B cell (primary cell): ENCODE results near the gene TRABD. TPM values are rescaled to one million over a fixed set of nuclear protein-coding genes. Genes with fewer than 3 reads are reported as not detected.
"Not testable (repeated sequence)": the region's sequence is repeated elsewhere in the genome, so short reads cannot be mapped to it uniquely, and the experiment has no call there.

Experiments
- ATAC-seq: fragments of 200-7000 bp; cut with Tn5 transposase; one replicate; pipeline ENCODE4 v1.10.0; 2021; ENCODE audit warnings: low read depth, mild to moderate bottlenecking, moderate number of reproducible peaks, moderate library complexity
- CTCF ChIA-PET: fragments of 350-600 bp; sonication (Branson Sonifier 250); formaldehyde crosslinking; loops from one replicate; lab custom pipeline; 2021; ENCODE audit warnings: antibody characterized with exemption, inconsistent platforms; lab: Charles Lee
- POLR2A ChIA-PET: fragments of 350-600 bp; sonication (Branson Sonifier 250); formaldehyde crosslinking; loops from one replicate; lab custom pipeline; 2021; ENCODE audit warnings: antibody characterized with exemption; lab: Charles Lee
- DNase-seq: peaks from one replicate; pipeline ENCODE4 v3.0.0; 2013
- H2AFZ ChIP-seq: 2 replicates; pipeline ENCODE4 v1.6.1; 2012; ENCODE audit warnings: mild to moderate bottlenecking, low read depth, low read length; ENCODE audit not compliant: insufficient read depth, poor library complexity, severe bottlenecking
- H3K27ac ChIP-seq, 2 donors: 1 replicate in 1 of 2; 2 replicates in 1 of 2; pipeline ENCODE4 v1.5.1; 2012 to 2013; ENCODE audit warnings: low read length in 2 of 2, mild to moderate bottlenecking in 2 of 2, moderate library complexity in 1 of 2
- H3K27me3 ChIP-seq, 4 experiments: fragments of 200-600 bp in 1 of 4; sonication (generic) in 1 of 4; replicated peaks in 1 of 4; 1 replicate in 2 of 4; 2 replicates in 2 of 4; pipeline versions ENCODE4 v1.6.1 to v1.7.0; 2013 to 2016; ENCODE audit warnings: low read length in 3 of 4, mild to moderate bottlenecking in 2 of 4, mixed read lengths in 1 of 4, moderate library complexity in 1 of 4; ENCODE audit not compliant: insufficient read depth in 4 of 4, control insufficient read depth in 3 of 4; ENCODE audit errors: control extremely low read depth in 1 of 4
- H3K36me3 ChIP-seq, 2 experiments: replicated peaks in 1 of 2; 1 replicate in 1 of 2; 2 replicates in 1 of 2; pipeline versions ENCODE4 v1.6.1 to v1.7.1; 2013; ENCODE audit warnings: low read length in 1 of 2; ENCODE audit not compliant: insufficient read depth in 2 of 2, control insufficient read depth in 1 of 2; ENCODE audit errors: control extremely low read depth in 1 of 2, extremely low read depth in 1 of 2
- H3K4me1 ChIP-seq, 2 donors: fragments of 200-600 bp in 1 of 2; sonication (generic) in 1 of 2; 1 replicate in 1 of 2; 2 replicates in 1 of 2; pipeline versions ENCODE4 v1.5.1 to v1.6.1; 2013 to 2017; ENCODE audit warnings: low read length in 2 of 2; ENCODE audit not compliant: control insufficient read depth in 2 of 2, insufficient read depth in 2 of 2
- H3K4me2 ChIP-seq: replicated peaks from 2 replicates; pipeline ENCODE3; 2012; ENCODE audit warnings: mild to moderate bottlenecking, low read depth, low read length; ENCODE audit not compliant: poor library complexity, severe bottlenecking
- H3K4me3 ChIP-seq, 5 experiments: fragments of 200-600 bp in 1 of 5; sonication (generic) in 1 of 5; 1 replicate in 3 of 5; 2 replicates in 2 of 5; pipeline versions ENCODE4 v1.5.1 to v1.7.0; 2011 to 2016; ENCODE audit warnings: low read length in 4 of 5, mild to moderate bottlenecking in 4 of 5, low read depth in 2 of 5, control low read depth in 1 of 5, moderate library complexity in 1 of 5; ENCODE audit not compliant: insufficient read depth in 1 of 5; ENCODE audit errors: control extremely low read depth in 1 of 5, extremely low read depth in 1 of 5
- H3K79me2 ChIP-seq: fragments of 200-600 bp; sonication (generic); one replicate; pipeline ENCODE4 v1.6.0; 2016; ENCODE audit warnings: low read length; ENCODE audit not compliant: control insufficient read depth, insufficient read depth
- H3K9ac ChIP-seq: fragments of 200-600 bp; sonication (generic); 2 replicates; pipeline ENCODE4 v1.6.1; 2017; ENCODE audit warnings: mild to moderate bottlenecking, low read length, moderate library complexity
- H3K9me3 ChIP-seq, 3 donors: one replicate each; pipeline versions ENCODE4 v1.6.1 to v1.7.1; 2013; ENCODE audit warnings: low read length in 2 of 3; ENCODE audit not compliant: control insufficient read depth in 2 of 3, insufficient read depth in 1 of 3; ENCODE audit errors: control extremely low read depth in 1 of 3
- H4K20me1 ChIP-seq: 2 replicates; pipeline ENCODE4 v1.6.0; 2012; ENCODE audit warnings: mild to moderate bottlenecking, low read length; ENCODE audit not compliant: insufficient read depth, control insufficient read depth, poor library complexity, severe bottlenecking
- H3K27ac Mint-ChIP-seq: one replicate; pipeline ENCODE4 v1.8.0; 2021; ENCODE audit warnings: mixed read lengths
- H3K27me3 Mint-ChIP-seq: one replicate; pipeline ENCODE4 v1.8.0; 2021; ENCODE audit warnings: mixed read lengths
- H3K4me1 Mint-ChIP-seq: one replicate; pipeline ENCODE4 v1.8.0; 2021; ENCODE audit warnings: mixed read lengths
- H3K4me3 Mint-ChIP-seq: one replicate; pipeline ENCODE4 v1.8.0; 2021; ENCODE audit warnings: mixed read lengths
- H3K9me3 Mint-ChIP-seq: one replicate; pipeline ENCODE4 v1.8.0; 2022; ENCODE audit warnings: mixed read lengths; ENCODE audit not compliant: insufficient read depth
- EZH2 ChIP-seq: IDR thresholded peaks from 2 replicates; pipeline ENCODE4 v1.6.1; 2012; ENCODE audit warnings: borderline replicate concordance, low read depth, mild to moderate bottlenecking, moderate library complexity, low read length; ENCODE audit not compliant: insufficient read depth, poor library complexity, severe bottlenecking
- WGBS: methylation state at CpG from one replicate; pipeline ENCODE4 v1.1.5; 2013; ENCODE audit warnings: missing lambda C conversion rate; ENCODE audit not compliant: insufficient coverage; 5-methylcytosine and 5-hydroxymethylcytosine counted together
- intact Hi-C: fragments of 100-400 bp; cut with micrococcal nuclease; formaldehyde crosslinking; loops from one replicate; pipeline ENCODE4 v1.10.0; 2022
- polyA plus RNA-seq: library from polyadenylated mRNA; depleted of rRNA; stranded (reverse); fragments of >200 nt; gene quantifications from 2 replicates; pipeline ENCODE4 v1.2.3, GENCODE V29; 2012
- total RNA-seq, 2 donors: library from RNA; stranded (reverse); fragments of 120-200 nt in 1 of 2; gene quantifications; 1 replicate in 1 of 2; 2 replicates in 1 of 2; pipeline versions ENCODE4 v1.2.3 to v1.2.4, GENCODE V29; 2013 to 2022
- TF ChIP-seq, protein P1 (sequence below): fragments of 200-600 bp; IDR thresholded peaks from one replicate; pipeline ENCODE4 v1.8.0; 2022; ENCODE audit warnings: antibody characterized with exemption, mild to moderate bottlenecking

The TRABD gene
- total and polyA plus RNA-seq, 2 donors (not counting 1 experiment from before 2014, with no cell fraction given): 164 to 200 TPM

GRCh38 chr22:50167689-50168489, 17.8 kb upstream of the TRABD start:
- DNase-seq (no peak), ATAC-seq (no peak)
- Mint-ChIP-seq H3K4me1 (peaks cover 12% of the 10 kb centered on the region), H3K27me3 (peaks cover 33% of the 10 kb centered on the region), H3K4me3 (peak overlapping the region; percentile 73), H3K27ac (no peak overlapping the region), H3K9me3 (no peaks in the 10 kb centered on the region)
- intact Hi-C loops: no loop called here
- peaks cover 0 to 27% (median 18%) of the 10 kb centered on the region in 4 experiments for H3K27me3 ChIP-seq
- TF ChIP-seq, protein P1, sequence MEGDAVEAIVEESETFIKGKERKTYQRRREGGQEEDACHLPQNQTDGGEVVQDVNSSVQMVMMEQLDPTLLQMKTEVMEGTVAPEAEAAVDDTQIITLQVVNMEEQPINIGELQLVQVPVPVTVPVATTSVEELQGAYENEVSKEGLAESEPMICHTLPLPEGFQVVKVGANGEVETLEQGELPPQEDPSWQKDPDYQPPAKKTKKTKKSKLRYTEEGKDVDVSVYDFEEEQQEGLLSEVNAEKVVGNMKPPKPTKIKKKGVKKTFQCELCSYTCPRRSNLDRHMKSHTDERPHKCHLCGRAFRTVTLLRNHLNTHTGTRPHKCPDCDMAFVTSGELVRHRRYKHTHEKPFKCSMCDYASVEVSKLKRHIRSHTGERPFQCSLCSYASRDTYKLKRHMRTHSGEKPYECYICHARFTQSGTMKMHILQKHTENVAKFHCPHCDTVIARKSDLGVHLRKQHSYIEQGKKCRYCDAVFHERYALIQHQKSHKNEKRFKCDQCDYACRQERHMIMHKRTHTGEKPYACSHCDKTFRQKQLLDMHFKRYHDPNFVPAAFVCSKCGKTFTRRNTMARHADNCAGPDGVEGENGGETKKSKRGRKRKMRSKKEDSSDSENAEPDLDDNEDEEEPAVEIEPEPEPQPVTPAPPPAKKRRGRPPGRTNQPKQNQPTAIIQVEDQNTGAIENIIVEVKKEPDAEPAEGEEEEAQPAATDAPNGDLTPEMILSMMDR: no peak
- TF ChIP-seq EZH2: no peak
- peaks cover 0 to 5% (median 0%) of the 10 kb centered on the region in 3 donors for H3K9me3 ChIP-seq
- H3K27ac ChIP-seq: no peak overlapping the region
- H4K20me1 ChIP-seq: no peaks in the 10 kb centered on the region
- ChIA-PET POLR2A (no interaction called here), CTCF (no interaction called here)
- no peak overlapping the region for H2AFZ ChIP-seq
- H3K9ac ChIP-seq: no peak overlapping the region
- H3K79me2 ChIP-seq: no peaks in the 10 kb centered on the region
- H3K4me2 ChIP-seq: no peak overlapping the region
- no peaks in the 10 kb centered on the region for H3K36me3 ChIP-seq
- WGBS: 80% methylated on average over 11 of the region's 11 CpGs
- H3K4me1 ChIP-seq: peaks cover 12 to 14% of the 10 kb centered on the region in 2 donors
- H3K4me3 ChIP-seq: no peak overlapping the region

GRCh38 chr22:50168490-50169180, 17.1 kb upstream of the TRABD start:
- peaks cover 31% of the 10 kb centered on the region for H3K27me3 Mint-ChIP-seq
- H3K4me3 ChIP-seq, intact Hi-C loops, H3K9me3 Mint-ChIP-seq, H3K79me2 ChIP-seq, H3K4me2 ChIP-seq, ATAC-seq, H3K9me3 ChIP-seq, H4K20me1 ChIP-seq, POLR2A ChIA-PET, H3K9ac ChIP-seq, H2AFZ ChIP-seq, H3K36me3 ChIP-seq, DNase-seq, H3K27ac ChIP-seq: not testable (repeated sequence)
- peak overlapping the region; percentile 62 for H3K27ac Mint-ChIP-seq
- peaks cover 20 to 21% of the 10 kb centered on the region in 2 donors for H3K4me1 ChIP-seq
- WGBS: 72% methylated on average over 2 of the region's 5 CpGs
- peaks cover 19% of the 10 kb centered on the region for H3K4me1 Mint-ChIP-seq
- H3K4me3 Mint-ChIP-seq: peak overlapping the region; percentile 73
- CTCF ChIA-PET: interaction anchor here (0.9 to 1.2 kb wide), 2 partner anchors 20 to 43 kb away, joined by 3 to 4 read pairs; no protein-coding TSS in a partner anchor
- peaks cover 0 to 27% (median 18%) of the 10 kb centered on the region in 4 experiments for H3K27me3 ChIP-seq
